Activated CD4-positive, alpha-beta T cell treated with anti-CD3 and anti-CD28 coated beads, Interleukin-2, amount 50 U/mL, for 24 hours (primary cell): ENCODE results near the gene ERN1.

Source experiments
- DNase-seq, 2 donors: peaks; one replicate each; pipeline ENCODE4 v3.0.0-alpha.2; 2020; ENCODE audit warnings: low read depth in 1 of 2, low spot score in 1 of 2

The ERN1 gene

GRCh38 chr17:64158406-64158805 is 28.5 kb upstream of the ERN1 start:
- DNase-seq: no peak

- no peak for DNase-seq
These were observed 27.8 kb upstream of the ERN1 start for GRCh38 chr17:64157669-64158180.

GRCh38 chr17:64156670-64157069 is 26.7 kb upstream of the ERN1 start:
- DNase-seq: no peak

- no peak for DNase-seq
These were observed 26.0 kb upstream of the ERN1 start for GRCh38 chr17:64155751-64156544.

GRCh38 chr17:64155129-64155528 is 25.2 kb upstream of the ERN1 start:
- DNase-seq: no peak

GRCh38 chr17:64154717-64155116 is 24.8 kb upstream of the ERN1 start:
- DNase-seq: no peak

GRCh38 chr17:64154313-64154695 is 24.4 kb upstream of the ERN1 start:
- DNase-seq: no peak

GRCh38 chr17:64153565-64154312 is 23.8 kb upstream of the ERN1 start:
- no peak for DNase-seq

- no peak for DNase-seq
These were observed 22.6 kb upstream of the ERN1 start for GRCh38 chr17:64152428-64153125.

- DNase-seq: no peak
These were observed 21.0 kb upstream of the ERN1 start for GRCh38 chr17:64151016-64151368.

GRCh38 chr17:64150237-64151015 is 20.5 kb upstream of the ERN1 start:
- DNase-seq: no peak

- no peak for DNase-seq
These were observed 19.3 kb upstream of the ERN1 start for GRCh38 chr17:64149196-64149595.

- DNase-seq: no peak
These were observed 18.8 kb upstream of the ERN1 start for GRCh38 chr17:64148699-64149098.

- no peak for DNase-seq
These were observed 18.2 kb upstream of the ERN1 start for GRCh38 chr17:64148017-64148631.

GRCh38 chr17:64147110-64148016 is 17.4 kb upstream of the ERN1 start:
- peak in 1 of 2 donors; percentile 27 for DNase-seq

GRCh38 chr17:64146418-64147109 is 16.6 kb upstream of the ERN1 start:
- DNase-seq: peak; percentile 41 to 45

GRCh38 chr17:64145751-64146417 is 15.9 kb upstream of the ERN1 start:
- peak; percentile 86 to 97 for DNase-seq

- no peak for DNase-seq
These were observed 15.4 kb upstream of the ERN1 start for GRCh38 chr17:64145375-64145750.
